22Rv1 (cell line): Measurements from ENCODE around the gene ADAMTS2.

Experiments used
- H3K27ac ChIP-seq: fragments of 450-650 bp; 2 replicates; pipeline ENCODE4 v1.5.1; 2017
- CTCF ChIP-seq: fragments of 450-650 bp; IDR thresholded peaks from 2 replicates; pipeline ENCODE4 v1.5.1; 2017; ENCODE audit warnings: mild to moderate bottlenecking
- ZFX ChIP-seq: fragments of 450-650 bp; IDR thresholded peaks from 2 replicates; pipeline ENCODE4 v1.6.1; 2017; ENCODE audit warnings: antibody characterized with exemption, borderline replicate concordance

The ADAMTS2 gene

GRCh38 chr5:179371121-179371510 is 25.9 kb upstream of the ADAMTS2 start:
- TF ChIP-seq ZFX: no peak
- TF ChIP-seq CTCF: no peak
- no peak overlapping the region for H3K27ac ChIP-seq

DNA sequence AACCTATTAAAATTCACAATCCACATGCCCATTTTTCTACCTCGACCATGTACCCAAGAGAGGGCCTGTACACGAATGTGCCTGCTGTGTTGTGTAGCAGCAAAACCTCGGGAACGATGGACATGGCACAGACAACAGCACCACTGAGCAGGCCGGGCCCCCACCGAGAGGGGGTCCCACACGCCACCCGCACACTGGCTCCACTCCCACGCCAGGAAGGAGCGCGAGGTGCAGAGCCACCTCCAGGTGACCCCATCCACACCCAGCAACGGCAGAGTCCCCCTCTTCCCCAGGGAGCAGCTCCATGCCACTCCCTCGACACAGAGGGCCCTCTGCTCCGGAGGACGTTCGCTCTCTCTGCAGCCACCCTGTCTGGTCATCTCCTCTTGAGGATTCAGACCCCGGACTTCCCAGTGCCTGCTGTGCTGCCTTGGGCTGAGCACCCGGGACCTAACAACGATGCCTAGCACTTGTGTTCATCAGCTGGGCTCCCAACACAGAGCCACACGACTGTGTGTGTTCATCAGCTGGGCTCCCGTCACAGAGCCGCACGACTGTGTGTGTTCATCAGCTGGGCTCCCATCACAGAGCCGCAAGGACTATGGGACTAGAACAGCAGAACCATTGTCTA is 25.3 kb upstream of the ADAMTS2 start:
- H3K27ac ChIP-seq: no peak overlapping the region
- TF ChIP-seq ZFX: no peak

- no peak overlapping the region for H3K27ac ChIP-seq
- no peak for TF ChIP-seq ZFX
- no peak for TF ChIP-seq CTCF
These were observed 24.2 kb upstream of the ADAMTS2 start for GRCh38 chr5:179369530-179369884.

- H3K27ac ChIP-seq: no peak overlapping the region
- no peak for TF ChIP-seq CTCF
These were observed 23.7 kb upstream of the ADAMTS2 start for GRCh38 chr5:179368806-179369529.

- TF ChIP-seq ZFX (no peak), CTCF (no peak)
- no peak overlapping the region for H3K27ac ChIP-seq
These were observed 23.0 kb upstream of the ADAMTS2 start for GRCh38 chr5:179368126-179368805.

DNA sequence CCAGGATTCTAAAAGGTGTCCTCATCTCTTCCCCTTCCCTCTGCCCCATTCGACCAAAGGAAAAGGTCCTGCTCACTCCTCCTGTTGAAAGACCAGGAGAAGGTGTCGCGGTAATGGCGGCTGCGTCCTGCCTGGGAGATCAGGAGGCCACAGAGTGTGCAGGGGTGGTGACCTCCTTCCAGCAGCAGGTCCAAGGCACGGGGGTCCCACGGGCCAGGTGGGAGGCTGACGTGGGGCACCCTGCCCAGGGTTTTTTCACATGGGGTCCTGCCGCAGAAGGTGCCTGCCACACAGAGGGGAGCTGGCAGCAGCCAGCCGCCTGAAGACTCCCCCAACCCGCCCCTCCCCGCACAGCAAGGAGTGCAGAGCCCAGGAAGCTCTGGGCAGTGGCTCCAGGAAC is 22.2 kb upstream of the ADAMTS2 start:
- H3K27ac ChIP-seq: no peak overlapping the region
- TF ChIP-seq CTCF: no peak
- TF ChIP-seq ZFX: no peak

GRCh38 chr5:179362355-179362754 is 17.1 kb upstream of the ADAMTS2 start:
- H3K27ac ChIP-seq: no peak overlapping the region
- TF ChIP-seq ZFX (no peak), CTCF (no peak)
